ENCODE data around the gene ANKRD40. TPM values are rescaled to one million over a fixed set of nuclear protein-coding genes. Genes with fewer than 3 reads are reported as not detected.

ANKRD40 gene
- total RNA-seq, 1 experiment from 2014 or later = 41.2 TPM

- DNase-seq (ENCODE audit: low read depth) = no peak
Measured at GRCh38 chr17:50649042-50649908, 58.4 kb downstream of the ANKRD40 start.

GRCh38 chr17:50647187-50647586, 60.5 kb downstream of the ANKRD40 start:
- DNase-seq (ENCODE audit: low read depth) = no peak

GRCh38 chr17:50645748-50646682, 61.7 kb downstream of the ANKRD40 start:
- no peak for DNase-seq (ENCODE audit: low read depth)

Other genes with a start within 250 kb of the ANKRD40 start
- not detected in 2 replicates for gene CHAD, start 239.0 kb downstream of the ANKRD40 start, total RNA-seq (2014; rRNA removed; shearing (Covaris generic))
- gene RSAD1, start 229.1 kb downstream of the ANKRD40 start, total RNA-seq (2014; rRNA removed; shearing (Covaris generic)) = 9.8 and 14.1 TPM in 2 replicates
- gene MYCBPAP, start 199.5 kb downstream of the ANKRD40 start, total RNA-seq (2014; rRNA removed; shearing (Covaris generic)) = 0.12 TPM in 1 of 2 replicates, not detected in the other
- gene EPN3, start 175.2 kb downstream of the ANKRD40 start, total RNA-seq (2014; rRNA removed; shearing (Covaris generic)) = 0.74 TPM in 1 of 2 replicates, not detected in the other
- gene SPATA20, start 160.7 kb downstream of the ANKRD40 start, total RNA-seq (2014; rRNA removed; shearing (Covaris generic)) = 23.1 and 60.5 TPM in 2 replicates
- 0.15 TPM in 1 of 2 replicates, not detected in the other for gene CACNA1G, start 147.2 kb downstream of the ANKRD40 start, total RNA-seq (2014; rRNA removed; shearing (Covaris generic))
- gene ABCC3, start 73.0 kb downstream of the ANKRD40 start, total RNA-seq (2014; rRNA removed; shearing (Covaris generic)) = 9.3 and 13.3 TPM in 2 replicates
- 8.0 and 24.0 TPM in 2 replicates for gene LUC7L3, start 11.7 kb upstream of the ANKRD40 start, total RNA-seq (2014; rRNA removed; shearing (Covaris generic))
- not detected in 2 replicates for gene ANKRD40CL, start 59.6 kb upstream of the ANKRD40 start, total RNA-seq (2014; rRNA removed; shearing (Covaris generic))
- gene WFIKKN2, start 127.7 kb upstream of the ANKRD40 start, total RNA-seq (2014; rRNA removed; shearing (Covaris generic)) = not detected in 2 replicates
- 9.9 and 19.9 TPM in 2 replicates for gene TOB1, start 158.4 kb upstream of the ANKRD40 start, total RNA-seq (2014; rRNA removed; shearing (Covaris generic))

All from M059J (cell line).